CD8-positive, alpha-beta memory T cell (primary cell): ENCODE results near the gene HOXD10. TPM values are rescaled to one million over a fixed set of nuclear protein-coding genes. Genes with fewer than 3 reads are reported as not detected.
A peak's percentile ranks its signal among the peaks of the same experiment; 100 is the strongest.

Experiments used
- CTCF ChIA-PET: fragments of 350-600 bp; sonication (Branson Sonifier 250); formaldehyde crosslinking; loops from one replicate; lab custom pipeline; 2021; ENCODE audit warnings: antibody characterized with exemption; lab: Charles Lee
- POLR2A ChIA-PET: fragments of 350-600 bp; sonication (Branson Sonifier 250); formaldehyde crosslinking; loops from one replicate; lab custom pipeline; 2021; ENCODE audit warnings: antibody characterized with exemption; lab: Charles Lee
- DNase-seq, 5 donors: peaks; one replicate each; pipeline versions ENCODE4 v3.0.0 to v3.0.0-alpha.2; 2020 to 2022; ENCODE audit warnings: mixed read lengths in 1 of 5
- H3K27ac ChIP-seq: one replicate; pipeline ENCODE4 v1.7.0; 2013; ENCODE audit warnings: low read depth, mild to moderate bottlenecking, low read length, moderate library complexity
- H3K27me3 ChIP-seq: 2 replicates; pipeline ENCODE4 v1.7.0; 2013; ENCODE audit warnings: low read length, mild to moderate bottlenecking; ENCODE audit not compliant: insufficient read depth, poor library complexity, severe bottlenecking
- H3K36me3 ChIP-seq: 2 replicates; pipeline ENCODE4 v1.7.0; 2013; ENCODE audit warnings: mild to moderate bottlenecking, low read length, moderate library complexity; ENCODE audit not compliant: insufficient read depth
- H3K4me1 ChIP-seq: 2 replicates; pipeline ENCODE4 v1.7.0; 2013; ENCODE audit warnings: mild to moderate bottlenecking, low read length, moderate library complexity; ENCODE audit not compliant: insufficient read depth
- H3K4me3 ChIP-seq: 2 replicates; pipeline ENCODE4 v1.7.0; 2013; ENCODE audit warnings: mild to moderate bottlenecking, low read length
- H3K9me3 ChIP-seq: 2 replicates; pipeline ENCODE4 v1.7.0; 2013; ENCODE audit warnings: mild to moderate bottlenecking, low read length
- H3K27ac Mint-ChIP-seq, 8 donors: one replicate each; pipeline ENCODE4 v1.8.0; 2020 to 2021; ENCODE audit warnings: mixed read lengths in 8 of 8, mild to moderate bottlenecking in 6 of 8, inconsistent platforms in 3 of 8, moderate library complexity in 3 of 8
- H3K27me3 Mint-ChIP-seq, 2 donors: one replicate each; pipeline ENCODE4 v1.8.0; 2020 to 2021; ENCODE audit warnings: mixed read lengths in 2 of 2, mild to moderate bottlenecking in 1 of 2, moderate library complexity in 1 of 2
- H3K36me3 Mint-ChIP-seq, 3 donors: one replicate each; pipeline ENCODE4 v1.8.0; 2020 to 2021; ENCODE audit warnings: mixed read lengths in 3 of 3, inconsistent platforms in 1 of 3, mild to moderate bottlenecking in 1 of 3
- H3K4me1 Mint-ChIP-seq, 3 donors: one replicate each; pipeline ENCODE4 v1.8.0; 2020 to 2021; ENCODE audit warnings: mixed read lengths in 3 of 3, inconsistent platforms in 1 of 3, mild to moderate bottlenecking in 1 of 3
- H3K4me3 Mint-ChIP-seq, 7 donors: one replicate each; pipeline ENCODE4 v1.8.0; 2020 to 2021; ENCODE audit warnings: mixed read lengths in 7 of 7, mild to moderate bottlenecking in 6 of 7, moderate library complexity in 4 of 7, inconsistent platforms in 2 of 7
- H3K9me3 Mint-ChIP-seq, 5 donors: one replicate each; pipeline ENCODE4 v1.8.0; 2020 to 2022; ENCODE audit warnings: mixed read lengths in 5 of 5, mild to moderate bottlenecking in 3 of 5, moderate library complexity in 2 of 5, inconsistent platforms in 1 of 5
- polyA plus RNA-seq: library from polyadenylated mRNA; unstranded; fragments of 300-500 nt; fragmentation: Illumina TruSeq; gene quantifications from one replicate; pipeline ENCODE4 v1.2.3, GENCODE V29; 2021
- total RNA-seq, 2 experiments: library from RNA; stranded (reverse); gene quantifications; one replicate each; pipeline ENCODE4 v1.2.3, GENCODE V29; 2021

Gene HOXD10
- total and polyA plus RNA-seq, 3 experiments from 2014 or later: not detected

GRCh38 chr2:176125772-176126054 lies 9.1 kb downstream of the HOXD10 start:
- CTCF ChIA-PET: interaction anchor here (1.0 to 6.0 kb wide), 4 partner anchors 330 to 1022 kb away, joined by 3 to 79 read pairs (median 20); no protein-coding TSS in a partner anchor
- no peak for DNase-seq
- Histone ChIP-seq H3K36me3 (no peaks in the 10 kb centered on the region), H3K27ac (no peak overlapping the region), H3K4me1 (peaks cover 14% of the 10 kb centered on the region), H3K27me3 (peaks cover 84% of the 10 kb centered on the region), H3K9me3 (no peaks in the 10 kb centered on the region), H3K4me3 (no peak overlapping the region)
- peaks cover 0 to 18% (median 6%) of the 10 kb centered on the region in 5 donors for H3K9me3 Mint-ChIP-seq
- POLR2A ChIA-PET: no interaction called here
- peaks cover 21 to 36% (median 28%) of the 10 kb centered on the region in 3 donors for H3K4me1 Mint-ChIP-seq
- peak overlapping the region in 1 of 8 donors; percentile 87 for H3K27ac Mint-ChIP-seq
- H3K36me3 Mint-ChIP-seq: no peaks in the 10 kb centered on the region
- H3K27me3 Mint-ChIP-seq: peaks cover 74 to 76% of the 10 kb centered on the region in 2 donors
- H3K4me3 Mint-ChIP-seq: peak overlapping the region in 1 of 7 donors; percentile 15

- peak; percentile 49 to 72 (median 62) for DNase-seq
- H3K36me3 Mint-ChIP-seq: no peaks in the 10 kb centered on the region
- no peaks in the 10 kb centered on the region for H3K36me3 ChIP-seq
- CTCF ChIA-PET: interaction anchor here (0.6 to 6.0 kb wide), 32 partner anchors 13 to 1207 kb away, joined by 3 to 79 read pairs (median 4); no protein-coding TSS in a partner anchor
- H3K27me3 Mint-ChIP-seq: peaks cover 76 to 79% of the 10 kb centered on the region in 2 donors
- peaks cover 4 to 25% (median 13%) of the 10 kb centered on the region in 5 donors for H3K9me3 Mint-ChIP-seq
- no peak overlapping the region for H3K27ac ChIP-seq
- H3K4me3 Mint-ChIP-seq: peak overlapping the region in 1 of 7 donors; percentile 53
- peaks cover 31 to 49% (median 40%) of the 10 kb centered on the region in 3 donors for H3K4me1 Mint-ChIP-seq
- peaks cover 16% of the 10 kb centered on the region for H3K4me1 ChIP-seq
- H3K27ac Mint-ChIP-seq: peak overlapping the region in 2 of 8 donors; percentile 46 to 87
- POLR2A ChIA-PET: interaction anchor here (0.6 to 1.2 kb wide), 2 partner anchors 82 to 328 kb away, joined by 3 to 4 read pairs; no protein-coding TSS in a partner anchor
- no peak overlapping the region for H3K4me3 ChIP-seq
- H3K9me3 ChIP-seq: no peaks in the 10 kb centered on the region
- peaks cover 83% of the 10 kb centered on the region for H3K27me3 ChIP-seq
These were observed 10.6 kb downstream of the HOXD10 start for GRCh38 chr2:176126929-176127773.

GRCh38 chr2:176127774-176128072 lies 11.1 kb downstream of the HOXD10 start:
- Mint-ChIP-seq H3K27me3 (peaks cover 79 to 81% of the 10 kb centered on the region in 2 donors), H3K27ac (peak overlapping the region in 1 of 8 donors; percentile 85), H3K4me1 (peaks cover 34 to 55% (median 41%) of the 10 kb centered on the region in 3 donors), H3K4me3 (peak overlapping the region in 2 of 7 donors; percentile 63 to 81), H3K36me3 (no peaks in the 10 kb centered on the region), H3K9me3 (peaks cover 5 to 29% (median 17%) of the 10 kb centered on the region in 5 donors)
- ChIA-PET POLR2A (interaction anchor here (0.6 kb wide), 2 partner anchors 83 to 544 kb away, joined by 3 read pairs; no protein-coding TSS in a partner anchor), CTCF (interaction anchor here (0.7 to 6.0 kb wide), 24 partner anchors 12 to 1206 kb away, joined by 3 to 79 read pairs (median 6); no protein-coding TSS in a partner anchor)
- H3K27me3 ChIP-seq: peaks cover 83% of the 10 kb centered on the region
- DNase-seq: no peak
- no peaks in the 10 kb centered on the region for H3K9me3 ChIP-seq
- peaks cover 20% of the 10 kb centered on the region for H3K4me1 ChIP-seq
- H3K27ac ChIP-seq: no peak overlapping the region
- H3K4me3 ChIP-seq: no peak overlapping the region
- no peaks in the 10 kb centered on the region for H3K36me3 ChIP-seq

- Histone ChIP-seq H3K4me3 (no peak overlapping the region), H3K36me3 (no peaks in the 10 kb centered on the region), H3K9me3 (no peaks in the 10 kb centered on the region), H3K4me1 (peaks cover 20% of the 10 kb centered on the region), H3K27me3 (peaks cover 87% of the 10 kb centered on the region), H3K27ac (no peak overlapping the region)
- ChIA-PET POLR2A (interaction anchor here (0.6 kb wide), 2 partner anchors 84 to 543 kb away, joined by 3 read pairs; no protein-coding TSS in a partner anchor), CTCF (interaction anchor here (1.3 to 6.0 kb wide), 10 partner anchors 12 to 1021 kb away, joined by 3 to 79 read pairs (median 14); no protein-coding TSS in a partner anchor)
- H3K27ac Mint-ChIP-seq: peak overlapping the region in 5 of 8 donors; percentile 37 to 85 (median 67)
- peaks cover 85 to 87% of the 10 kb centered on the region in 2 donors for H3K27me3 Mint-ChIP-seq
- H3K4me3 Mint-ChIP-seq: peak overlapping the region in 6 of 7 donors; percentile 59 to 81 (median 72)
- peaks cover 5 to 29% (median 20%) of the 10 kb centered on the region in 5 donors for H3K9me3 Mint-ChIP-seq
- H3K4me1 Mint-ChIP-seq: peaks cover 37 to 56% (median 42%) of the 10 kb centered on the region in 3 donors
- H3K36me3 Mint-ChIP-seq: no peaks in the 10 kb centered on the region
- no peak for DNase-seq
These were observed 11.8 kb downstream of the HOXD10 start for GRCh38 chr2:176128172-176128981.

- no peak for DNase-seq
- no peaks in the 10 kb centered on the region for H3K36me3 ChIP-seq
- no peak within 1 kb of the TSS for H3K4me3 ChIP-seq
- peaks cover 88% of the 10 kb centered on the region for H3K27me3 ChIP-seq
- Mint-ChIP-seq H3K36me3 (no peaks in the 10 kb centered on the region), H3K27ac (peak within 1 kb of the TSS in 4 of 8 donors; percentile 56 to 85 (median 66)), H3K9me3 (peaks cover 5 to 29% (median 21%) of the 10 kb centered on the region in 5 donors), H3K4me3 (peak within 1 kb of the TSS; percentile 60 to 92 (median 78)), H3K27me3 (peaks cover 86 to 87% of the 10 kb centered on the region in 2 donors), H3K4me1 (peaks cover 31 to 48% (median 36%) of the 10 kb centered on the region in 3 donors)
- H3K27ac ChIP-seq: no peak within 1 kb of the TSS
- CTCF ChIA-PET: interaction anchor here (3.0 to 6.0 kb wide), 3 partner anchors 326 to 1020 kb away, joined by 29 to 79 read pairs (median 32); no protein-coding TSS in a partner anchor
- POLR2A ChIA-PET: no interaction called here
- peaks cover 20% of the 10 kb centered on the region for H3K4me1 ChIP-seq
- H3K9me3 ChIP-seq: no peaks in the 10 kb centered on the region
These were observed 12.6 kb downstream of the HOXD10 start, which contains the start of gene HOXD8 for GRCh38 chr2:176128982-176129796. Gene HOXD8 (plus strand): TSS chr2:176129705. CDS start chr2:176130367, 662 bp downstream.

GRCh38 chr2:176129813-176130146 lies 13.2 kb downstream of the HOXD10 start:
- Mint-ChIP-seq H3K4me1 (peaks cover 31 to 45% (median 36%) of the 10 kb centered on the region in 3 donors), H3K36me3 (no peaks in the 10 kb centered on the region), H3K27ac (no peak overlapping the region), H3K4me3 (peak overlapping the region in 5 of 7 donors; percentile 8 to 63 (median 39)), H3K27me3 (peaks cover 82 to 87% of the 10 kb centered on the region in 2 donors), H3K9me3 (peaks cover 5 to 29% (median 21%) of the 10 kb centered on the region in 5 donors)
- CTCF ChIA-PET: no interaction called here
- no peak for DNase-seq
- POLR2A ChIA-PET: no interaction called here
- Histone ChIP-seq H3K27ac (no peak overlapping the region), H3K4me1 (peaks cover 20% of the 10 kb centered on the region), H3K27me3 (peaks cover 88% of the 10 kb centered on the region), H3K36me3 (no peaks in the 10 kb centered on the region), H3K9me3 (no peaks in the 10 kb centered on the region), H3K4me3 (no peak overlapping the region)
